Inflammatory macrophage treated with lipopolysaccharide for 1 hour (primary cell): ENCODE data around the gene EPN2.

Source experiments
- DNase-seq, 2 donors: peaks; one replicate each; pipeline ENCODE4 v3.0.0-alpha.2; 2020 to 2022

The EPN2 gene

GRCh38 chr17:19296786-19297778 lies 59.9 kb downstream of the EPN2 start:
- DNase-seq = no peak

- DNase-seq = no peak
Measured at GRCh38 chr17:19298569-19299213, 61.5 kb downstream of the EPN2 start.

GRCh38 chr17:19299214-19299747 lies 62.1 kb downstream of the EPN2 start:
- no peak for DNase-seq

GRCh38 chr17:19299866-19300265 lies 62.7 kb downstream of the EPN2 start:
- DNase-seq = no peak

- DNase-seq = no peak
Measured at GRCh38 chr17:19301274-19301951, 64.2 kb downstream of the EPN2 start.

GRCh38 chr17:19301973-19302372 lies 64.8 kb downstream of the EPN2 start:
- no peak for DNase-seq

- DNase-seq = peak in 1 of 2 donors; percentile 67
Measured at GRCh38 chr17:19302791-19303331, 65.7 kb downstream of the EPN2 start.

- no peak for DNase-seq
Measured at GRCh38 chr17:19303367-19303776, 66.2 kb downstream of the EPN2 start.

GRCh38 chr17:19304209-19304608 lies 67.0 kb downstream of the EPN2 start:
- DNase-seq = peak; percentile 89 to 93

- no peak for DNase-seq
Measured at GRCh38 chr17:19304751-19305150, 67.6 kb downstream of the EPN2 start.

- no peak for DNase-seq
Measured at GRCh38 chr17:19305256-19305655, 68.1 kb downstream of the EPN2 start.

GRCh38 chr17:19305761-19306159 lies 68.6 kb downstream of the EPN2 start:
- DNase-seq = no peak

GRCh38 chr17:19306160-19307111 lies 69.3 kb downstream of the EPN2 start:
- DNase-seq = peak; percentile 87 to 88

GRCh38 chr17:19307521-19307920 lies 70.4 kb downstream of the EPN2 start:
- DNase-seq = no peak

- no peak for DNase-seq
Measured at GRCh38 chr17:19308398-19308797, 71.2 kb downstream of the EPN2 start.

GRCh38 chr17:19309701-19310100 lies 72.5 kb downstream of the EPN2 start:
- DNase-seq = no peak

GRCh38 chr17:19310151-19310550 lies 73.0 kb downstream of the EPN2 start:
- no peak for DNase-seq

- DNase-seq = no peak
Measured at GRCh38 chr17:19311016-19311415, 73.8 kb downstream of the EPN2 start.

GRCh38 chr17:19311421-19312215 lies 74.5 kb downstream of the EPN2 start:
- peak; percentile 58 to 68 for DNase-seq

- DNase-seq = no peak
Measured at GRCh38 chr17:19312406-19312805, 75.2 kb downstream of the EPN2 start.
